Left colon (tissue), 2 donors: ENCODE measurements around the gene TFF3. TPM values are rescaled to one million over a fixed set of nuclear protein-coding genes. Genes with fewer than 3 reads are reported as not detected.
"Not testable (repeated sequence)": the region's sequence is repeated elsewhere in the genome, so short reads cannot be mapped to it uniquely, and the experiment has no call there.

Experiments
- ATAC-seq: fragments of 200-7000 bp; cut with Tn5 transposase; one replicate; pipeline ENCODE4 v1.9.1; 2020; ENCODE audit warnings: mild to moderate bottlenecking, moderate library complexity
- DNase-seq, 2 donors: peaks; one replicate each; pipeline ENCODE4 v3.0.0-alpha.2; 2020
- intact Hi-C, 2 donors: fragments of 100-400 bp; cut with DNase I in 1 of 2; cut with micrococcal nuclease in 1 of 2; formaldehyde crosslinking; loops; one replicate each; pipeline versions ENCODE4 v1.11.2 to v1.14.0; 2022; cut with DNase I, micrococcal nuclease
- total RNA-seq, 2 donors: library from RNA; stranded (reverse); fragmentation: NEBNext Ultra II Directional; extraction: Animal tissue kit (Norgen Biotek cat#: 25700); gene quantifications; one replicate each; pipeline ENCODE4 v1.2.1, GENCODE V29; 2021
- donor health status: DM: no; HTN: no; CAD: no.
- donor health status: DM: yes; HTN: yes; CAD: no.

TFF3 gene
- total RNA-seq, 2 donors from 2014 or later = 3,156 to 4,796 TPM

DNA sequence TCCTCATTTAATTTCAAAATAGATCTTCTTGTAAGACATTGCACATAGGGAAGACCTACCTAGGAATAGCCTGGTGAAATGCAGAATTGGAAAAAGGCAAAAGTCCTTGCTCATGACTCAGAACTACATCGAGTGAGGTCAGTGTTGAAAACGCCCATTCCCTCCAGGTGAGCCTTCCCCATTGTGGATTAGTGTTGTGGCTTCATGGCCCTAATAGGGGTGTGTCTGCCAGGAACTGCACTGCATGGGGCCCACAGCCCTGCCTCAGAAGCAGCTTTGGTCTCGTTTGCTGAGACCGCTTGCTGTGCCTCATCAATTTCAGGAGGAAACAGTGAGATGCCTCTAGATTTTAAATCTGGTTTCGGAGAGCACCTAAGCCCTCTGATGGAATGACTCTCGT lies 17.0 kb downstream of the TFF3 start:
- no peak for ATAC-seq
- intact Hi-C loops = no loop called here

GRCh38 chr21:42297377-42297776 lies 17.8 kb downstream of the TFF3 start:
- intact Hi-C loops = no loop called here
- ATAC-seq (no peak), DNase-seq (no peak)

More for the DNA sequence above, 17.0 kb downstream of the TFF3 start:
- DNase-seq = no peak

DNA sequence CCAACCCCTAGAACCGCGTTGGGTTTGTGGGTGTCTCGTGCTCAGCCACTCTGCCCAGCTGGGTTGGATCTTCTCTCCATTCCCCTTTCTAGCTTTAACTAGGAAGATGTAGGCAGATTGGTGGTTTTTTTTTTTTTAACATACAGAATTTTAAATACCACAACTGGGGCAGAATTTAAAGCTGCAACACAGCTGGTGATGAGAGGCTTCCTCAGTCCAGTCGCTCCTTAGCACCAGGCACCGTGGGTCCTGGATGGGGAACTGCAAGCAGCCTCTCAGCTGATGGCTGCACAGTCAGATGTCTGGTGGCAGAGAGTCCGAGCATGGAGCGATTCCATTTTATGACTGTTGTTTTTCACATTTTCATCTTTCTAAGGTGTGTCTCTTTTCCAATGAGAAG lies 18.7 kb downstream of the TFF3 start:
- intact Hi-C loops = no loop called here
- no peak for DNase-seq
- no peak for ATAC-seq

DNA sequence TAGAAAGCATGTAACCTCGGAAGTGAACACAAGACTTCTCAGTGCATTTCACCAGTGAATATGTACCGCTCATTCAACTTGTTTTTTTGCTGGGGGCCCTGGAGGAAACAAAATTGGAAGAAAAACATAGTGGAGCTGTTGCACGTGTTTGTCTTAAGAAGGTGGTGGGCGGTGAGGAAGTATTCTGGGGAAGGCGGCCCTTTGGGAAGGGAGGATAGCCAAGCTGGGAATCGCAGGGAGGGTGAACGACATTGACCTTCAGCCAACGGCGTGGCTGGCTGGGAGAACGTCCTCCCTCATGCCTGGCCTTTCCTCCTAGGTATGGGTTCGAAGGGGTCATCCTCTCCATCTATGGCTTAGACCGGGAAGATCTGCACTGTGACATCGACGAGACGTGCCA lies 19.4 kb downstream of the TFF3 start:
- ATAC-seq (no peak), DNase-seq (no peak)
- intact Hi-C loops = no loop called here

- intact Hi-C loops = no loop called here
- DNase-seq (no peak), ATAC-seq (no peak)
Measured at GRCh38 chr21:42294273-42294880, 20.8 kb downstream of the TFF3 start.

DNA sequence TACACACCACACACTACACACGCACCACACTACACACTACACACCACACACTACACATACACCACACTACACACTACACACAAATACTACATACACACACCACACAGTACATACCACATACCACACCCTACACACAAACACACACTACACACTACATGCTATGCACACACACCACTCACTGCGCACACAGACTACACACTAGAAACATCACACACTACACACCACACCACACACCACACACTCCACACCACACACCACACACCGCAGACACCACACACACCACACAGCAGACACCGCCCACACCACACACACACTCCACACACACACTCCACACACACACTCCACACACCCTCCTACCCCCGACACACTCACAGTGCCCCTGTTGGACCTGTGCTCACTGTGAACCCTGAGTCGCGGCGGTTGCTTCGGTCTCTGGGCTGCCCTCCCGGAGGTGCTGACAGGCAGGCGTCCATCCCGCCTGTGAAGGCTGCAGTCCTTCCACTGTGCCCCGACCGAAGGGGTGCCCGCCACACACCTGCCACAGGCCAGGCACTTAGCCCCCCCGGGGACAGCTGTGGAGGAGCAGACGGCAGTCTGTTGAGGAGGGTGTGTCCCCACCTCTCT lies 21.4 kb downstream of the TFF3 start:
- intact Hi-C loops = no loop called here
- no peak for DNase-seq
- no peak for ATAC-seq

GRCh38 chr21:42292563-42293142 lies 22.6 kb downstream of the TFF3 start:
- ATAC-seq, intact Hi-C loops, DNase-seq: not testable (repeated sequence)

DNA sequence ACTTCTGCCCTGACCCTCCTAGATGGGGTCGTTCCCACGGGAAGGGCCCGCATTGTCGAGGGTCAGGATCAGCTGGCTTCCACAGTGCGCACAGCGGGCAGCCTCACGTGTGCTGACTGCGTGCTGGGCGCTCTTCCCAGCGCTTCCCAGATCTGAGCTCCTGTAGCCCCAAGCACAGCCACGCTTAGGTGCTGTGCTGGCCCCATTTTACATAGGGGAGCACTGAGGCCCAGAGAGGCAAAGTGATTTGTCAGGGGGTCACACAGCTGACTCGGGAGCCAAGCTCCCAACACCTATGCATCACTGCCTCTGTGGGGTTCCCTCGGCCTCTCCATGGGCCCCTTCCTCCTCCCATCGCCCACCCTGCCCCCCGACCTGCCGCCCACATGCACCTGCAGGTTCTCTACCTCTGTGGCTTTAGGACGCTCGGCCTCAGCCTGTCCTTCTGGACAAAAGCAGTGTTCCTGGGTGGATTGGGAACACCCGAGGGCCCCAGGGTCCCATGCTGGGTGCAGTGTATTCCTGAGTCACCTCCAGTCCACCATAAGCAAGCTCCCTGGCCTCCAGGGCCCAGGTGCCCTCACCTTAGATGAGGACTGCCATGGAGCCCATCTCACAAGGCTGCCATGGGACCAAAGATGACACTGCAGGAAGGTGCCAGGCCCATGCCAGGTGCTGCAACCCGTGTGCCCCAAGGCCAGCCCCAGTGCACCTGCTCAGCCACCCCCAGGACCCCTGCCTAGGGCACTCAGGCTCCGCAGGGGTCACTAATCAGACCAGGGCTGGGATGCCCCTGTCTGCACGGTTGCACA lies 23.3 kb downstream of the TFF3 start:
- ATAC-seq (peak; percentile 32), DNase-seq (no peak)
- intact Hi-C loops = no loop called here

GRCh38 chr21:42291003-42291750 lies 24.0 kb downstream of the TFF3 start:
- no peak for DNase-seq
- ATAC-seq = no peak
- intact Hi-C loops = no loop called here

DNA sequence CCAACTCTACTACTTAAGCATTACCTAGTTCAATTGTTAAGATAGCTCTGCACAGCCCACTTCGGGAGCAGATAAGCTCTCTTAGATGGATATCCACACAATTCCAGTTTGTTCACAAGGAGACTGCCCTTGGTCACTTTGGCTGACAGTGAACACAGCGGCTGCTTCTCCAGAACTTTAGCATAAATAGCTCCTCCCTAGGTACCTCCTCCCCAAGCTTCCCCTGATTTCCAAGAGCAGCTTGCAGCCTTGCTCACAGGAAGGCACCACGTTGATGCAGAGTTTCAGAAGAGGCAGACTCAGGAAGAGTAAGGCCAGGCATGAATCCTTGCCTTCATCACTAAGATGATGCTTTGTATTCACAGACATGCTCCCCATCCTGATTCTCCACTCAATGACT lies 24.7 kb downstream of the TFF3 start:
- intact Hi-C loops = no loop called here
- no peak for ATAC-seq
- no peak for DNase-seq

DNA sequence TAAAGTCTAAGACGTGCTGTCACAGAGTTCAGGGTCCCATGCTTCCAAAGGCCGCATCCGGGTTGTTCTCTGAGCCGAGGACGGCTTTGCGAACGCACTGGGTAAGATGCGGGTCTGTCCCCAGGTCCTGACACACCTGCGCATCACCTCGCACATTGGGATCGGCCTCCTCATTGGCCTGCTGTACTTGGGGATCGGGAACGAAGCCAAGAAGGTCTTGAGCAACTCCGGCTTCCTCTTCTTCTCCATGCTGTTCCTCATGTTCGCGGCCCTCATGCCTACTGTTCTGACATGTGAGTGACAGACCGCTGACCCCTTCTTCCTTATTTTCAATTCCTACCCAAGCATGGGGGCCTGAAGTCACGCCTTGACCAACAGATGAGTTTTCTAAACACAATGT lies 25.3 kb downstream of the TFF3 start:
- intact Hi-C loops = no loop called here
- DNase-seq (peak; percentile 33 to 41), ATAC-seq (no peak)

DNA sequence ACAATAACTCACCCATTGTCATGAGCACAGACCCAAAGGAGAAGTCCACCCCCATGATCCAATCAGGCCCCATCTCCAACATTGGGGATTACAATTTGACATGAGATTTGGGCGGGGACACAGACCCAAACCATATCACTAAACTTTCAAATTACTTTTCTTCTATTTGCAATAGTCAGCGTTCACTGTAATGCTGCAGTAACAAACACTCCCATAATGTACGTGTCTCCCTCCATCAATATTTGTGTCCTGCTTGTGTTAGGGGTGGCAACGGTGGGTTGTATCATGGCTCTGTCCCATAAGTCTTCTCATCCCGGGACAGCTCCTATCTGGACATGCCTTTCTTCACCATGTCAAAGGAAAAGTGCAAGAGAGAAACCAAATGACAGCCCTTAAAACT lies 26.2 kb downstream of the TFF3 start:
- ATAC-seq = no peak
- no peak for DNase-seq
- intact Hi-C loops = no loop called here

- DNase-seq = no peak
- intact Hi-C loops = no loop called here
- no peak for ATAC-seq
Measured at GRCh38 chr21:42287193-42288083, 27.8 kb downstream of the TFF3 start.

- no peak for DNase-seq
- no peak for ATAC-seq
- intact Hi-C loops = no loop called here
Measured at GRCh38 chr21:42286416-42286815, 28.8 kb downstream of the TFF3 start.

DNA sequence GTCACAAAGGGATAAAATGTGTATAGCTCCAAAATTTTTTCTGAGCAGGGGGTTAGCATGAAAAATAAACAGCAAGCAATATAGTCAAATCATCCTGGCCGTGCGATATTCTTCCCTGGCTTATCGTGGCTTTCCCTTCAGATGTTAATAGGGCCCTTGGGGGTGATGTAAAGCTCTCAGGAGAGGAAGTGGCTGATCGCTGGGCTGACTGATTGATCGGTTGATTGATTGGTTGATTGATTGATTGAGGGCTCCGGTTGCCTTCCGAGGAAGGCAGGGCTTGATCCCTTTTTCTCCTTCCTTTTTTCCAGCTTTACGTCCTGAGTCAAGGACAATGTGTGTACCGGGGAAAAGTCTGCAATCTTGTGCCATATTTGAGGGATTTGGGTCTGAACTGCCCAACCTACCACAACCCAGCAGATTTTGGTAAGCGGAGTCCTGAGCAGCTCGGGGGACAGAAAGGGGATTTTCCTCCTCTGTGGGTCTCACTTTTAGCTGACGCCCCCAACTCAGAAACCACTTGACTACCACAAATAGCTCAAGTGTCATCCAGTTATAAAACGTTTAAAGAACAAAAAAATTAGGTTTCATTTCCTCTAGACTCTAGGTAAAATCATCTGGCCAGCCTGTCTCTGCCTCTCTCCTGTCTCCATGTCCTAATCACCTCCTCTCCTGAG lies 29.5 kb downstream of the TFF3 start:
- DNase-seq = no peak
- no peak for ATAC-seq
- intact Hi-C loops = no loop called here

GRCh38 chr21:42282715-42283114 lies 32.5 kb downstream of the TFF3 start:
- ATAC-seq (no peak), DNase-seq (no peak)
- intact Hi-C loops = no loop called here

GRCh38 chr21:42282021-42282420 lies 33.2 kb downstream of the TFF3 start:
- ATAC-seq (no peak), DNase-seq (no peak)
- intact Hi-C loops = no loop called here

DNA sequence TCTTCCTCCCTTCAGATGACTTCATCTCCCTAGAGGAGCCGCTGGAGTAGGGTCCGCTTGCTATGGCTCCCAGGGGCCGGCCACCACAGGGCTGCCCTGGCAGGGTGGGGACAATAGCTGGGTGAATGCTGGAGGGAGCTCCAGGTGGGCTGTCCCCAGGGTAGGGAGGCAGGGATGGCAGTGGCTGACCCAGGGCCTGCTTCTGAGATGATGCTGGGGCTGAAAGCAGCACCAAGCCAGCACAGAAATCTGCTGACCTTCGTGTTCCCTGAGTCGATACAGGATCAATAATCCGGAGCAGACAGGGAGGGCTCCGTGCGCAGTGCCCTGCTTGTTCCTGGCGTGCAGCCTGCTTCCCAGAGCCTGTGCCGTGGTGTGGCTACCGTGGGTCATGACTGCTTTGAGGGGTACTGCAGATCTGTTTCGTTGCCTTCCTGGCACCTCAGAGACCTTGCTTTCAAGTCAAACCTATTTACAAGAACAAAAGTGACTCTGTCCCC lies 34.0 kb downstream of the TFF3 start:
- intact Hi-C loops = no loop called here
- no peak for DNase-seq
- ATAC-seq = no peak
